Raji (cell line): ENCODE data around the gene ITPK1.

Experiments
- POLR2A ChIP-seq: IDR thresholded peaks from 2 replicates; pipeline ENCODE4 v1.6.1; 2011; ENCODE audit warnings: low read depth, low read length, control low read depth; ENCODE audit not compliant: insufficient read depth

ITPK1 gene

GRCh38 chr14:92964124-92965109 is 151.3 kb downstream of the ITPK1 start:
- TF ChIP-seq POLR2A, result no peak

GRCh38 chr14:92963301-92964123 is 152.2 kb downstream of the ITPK1 start:
- no peak for TF ChIP-seq POLR2A

GRCh38 chr14:92962831-92963095 is 153.0 kb downstream of the ITPK1 start:
- TF ChIP-seq POLR2A, result no peak

GRCh38 chr14:92962031-92962830 is 153.5 kb downstream of the ITPK1 start:
- no peak for TF ChIP-seq POLR2A

GRCh38 chr14:92961567-92961855 is 154.2 kb downstream of the ITPK1 start:
- TF ChIP-seq POLR2A, result no peak

- TF ChIP-seq POLR2A, result no peak
Measured at GRCh38 chr14:92960706-92961566, 154.8 kb downstream of the ITPK1 start.

- TF ChIP-seq POLR2A, result no peak
Measured at GRCh38 chr14:92959761-92960680, 155.7 kb downstream of the ITPK1 start.

GRCh38 chr14:92959189-92959531 is 156.6 kb downstream of the ITPK1 start:
- TF ChIP-seq POLR2A, result no peak

GRCh38 chr14:92958373-92959188 is 157.1 kb downstream of the ITPK1 start:
- no peak for TF ChIP-seq POLR2A

GRCh38 chr14:92956961-92957360 is 158.8 kb downstream of the ITPK1 start:
- TF ChIP-seq POLR2A, result no peak

- no peak for TF ChIP-seq POLR2A
Measured at GRCh38 chr14:92955381-92955780, 160.3 kb downstream of the ITPK1 start.

- no peak for TF ChIP-seq POLR2A
Measured at GRCh38 chr14:92954933-92955332, 160.8 kb downstream of the ITPK1 start.

GRCh38 chr14:92953526-92953925 is 162.2 kb downstream of the ITPK1 start:
- TF ChIP-seq POLR2A, result no peak
